HG02610 (cell line): Measurements from ENCODE around the gene BSPRY.

Source experiments
- ATAC-seq: cut with Tn5 transposase; IDR thresholded peaks from one replicate; pipeline ENCODE4 v1.9.1; 2021; ENCODE audit warnings: mild to moderate bottlenecking, moderate library complexity; ENCODE audit not compliant: unreplicated experiment

Gene BSPRY

GRCh38 chr9:113349445-113350094 lies at the start of gene BSPRY:
TSS of gene BSPRY (plus strand) at chr9:113349541. CDS start at chr9:113349580, 39 bp downstream.
- peak; percentile 30 for ATAC-seq

GRCh38 chr9:113299800-113300292 lies 49.5 kb upstream of the BSPRY start:
- ATAC-seq = no peak

- no peak for ATAC-seq
Measured at GRCh38 chr9:113301548-113301947, 47.8 kb upstream of the BSPRY start.

- ATAC-seq = no peak
Measured at GRCh38 chr9:113302792-113303418, 46.4 kb upstream of the BSPRY start, which contains the start of gene RNF183. TSS of gene RNF183 (minus strand) at chr9:113303376. CDS start at chr9:113298184, 5,192 bp downstream.

GRCh38 chr9:113306566-113306965 lies 42.8 kb upstream of the BSPRY start:
- ATAC-seq = no peak

GRCh38 chr9:113307396-113307975 lies 41.9 kb upstream of the BSPRY start:
- no peak for ATAC-seq

- ATAC-seq = no peak
Measured at GRCh38 chr9:113309204-113309813, 40.0 kb upstream of the BSPRY start.

- ATAC-seq = no peak
Measured at GRCh38 chr9:113310538-113310937, 38.8 kb upstream of the BSPRY start.

GRCh38 chr9:113311961-113312360 lies 37.4 kb upstream of the BSPRY start:
- ATAC-seq = no peak

- ATAC-seq = no peak
Measured at GRCh38 chr9:113313261-113313660, 36.1 kb upstream of the BSPRY start.

GRCh38 chr9:113315231-113315630 lies 34.1 kb upstream of the BSPRY start:
- no peak for ATAC-seq

- ATAC-seq = no peak
Measured at GRCh38 chr9:113316030-113316429, 33.3 kb upstream of the BSPRY start.

GRCh38 chr9:113317777-113318176 lies 31.6 kb upstream of the BSPRY start:
- no peak for ATAC-seq

- no peak for ATAC-seq
Measured at GRCh38 chr9:113319054-113319453, 30.3 kb upstream of the BSPRY start.

GRCh38 chr9:113320051-113320450 lies 29.3 kb upstream of the BSPRY start:
- ATAC-seq = no peak

- ATAC-seq = no peak
Measured at GRCh38 chr9:113322671-113323070, 26.7 kb upstream of the BSPRY start.

- no peak for ATAC-seq
Measured at GRCh38 chr9:113326230-113326629, 23.1 kb upstream of the BSPRY start.

- no peak for ATAC-seq
Measured at GRCh38 chr9:113328045-113328782, 21.1 kb upstream of the BSPRY start.

GRCh38 chr9:113331780-113332179 lies 17.6 kb upstream of the BSPRY start:
- ATAC-seq = no peak

GRCh38 chr9:113337714-113338113 lies 11.6 kb upstream of the BSPRY start:
- ATAC-seq = no peak
